Fibroblast of skin of back (primary cell): ENCODE results near the gene MCTP1.

Experiments
- DNase-seq: peaks from one replicate; pipeline ENCODE4 v3.0.0-alpha.2; 2013

MCTP1 gene

GRCh38 chr5:94941122-94941755 is 343.7 kb downstream of the MCTP1 start:
- no peak for DNase-seq

DNA sequence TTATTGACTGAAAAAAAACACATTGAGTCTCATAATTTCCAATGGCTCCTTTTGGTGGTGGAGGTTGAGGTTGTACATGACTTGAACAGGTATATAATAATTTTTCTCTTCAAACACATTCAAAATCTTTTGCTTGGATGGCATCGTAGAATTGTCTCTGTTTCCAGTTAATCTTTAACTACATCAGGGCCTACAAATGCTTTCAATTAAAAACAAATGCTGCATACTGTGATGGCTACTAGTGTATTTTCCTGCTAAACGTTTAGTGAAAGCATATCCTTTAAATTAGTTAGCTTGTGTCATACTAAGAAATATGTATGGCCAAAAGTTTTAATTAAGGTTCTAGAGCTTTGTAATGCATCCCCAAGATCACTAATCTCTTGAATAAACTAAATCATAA is 352.6 kb downstream of the MCTP1 start:
- no peak for DNase-seq

DNA sequence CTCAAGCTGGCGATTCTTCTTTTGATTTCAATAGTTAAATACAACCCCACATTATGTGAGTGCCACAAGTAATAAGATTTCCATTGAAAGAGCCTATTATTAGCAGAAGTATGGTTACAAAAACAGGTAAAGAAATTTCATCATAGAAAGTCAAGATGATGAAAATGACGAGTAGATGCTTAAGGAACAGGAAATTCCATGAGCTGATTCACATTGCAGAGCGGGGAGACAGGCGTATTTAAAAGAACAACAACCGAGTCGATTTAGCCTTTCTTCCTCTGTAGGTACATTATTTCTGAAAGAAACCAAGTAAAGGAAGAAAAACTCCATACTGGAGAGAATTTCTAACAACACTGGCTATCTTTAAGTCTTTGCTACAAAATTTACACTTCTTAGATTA is 356.0 kb downstream of the MCTP1 start:
- peak; percentile 6 for DNase-seq

GRCh38 chr5:94920570-94920969 is 364.3 kb downstream of the MCTP1 start:
- no peak for DNase-seq

GRCh38 chr5:94916619-94917018 is 368.3 kb downstream of the MCTP1 start:
- DNase-seq: no peak

DNA sequence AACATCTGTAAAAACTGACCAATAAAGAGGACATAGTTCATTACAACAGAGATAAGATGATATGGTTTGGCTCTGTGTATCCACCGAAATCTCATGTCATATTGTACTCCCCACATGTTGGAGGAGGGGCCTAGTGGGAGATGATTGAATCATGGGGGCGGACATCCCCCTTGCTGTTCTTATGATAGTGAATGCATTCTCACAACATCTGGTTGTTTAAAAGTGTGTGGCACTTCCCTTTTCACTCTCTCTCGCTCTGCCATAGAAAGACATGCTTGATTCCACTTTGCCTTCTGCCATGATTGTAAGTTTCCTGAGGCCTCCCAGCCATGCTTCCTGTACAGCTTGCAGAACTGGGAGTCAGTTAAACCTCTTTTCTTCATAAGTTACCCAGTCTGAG is 373.6 kb downstream of the MCTP1 start:
- no peak for DNase-seq

- DNase-seq: no peak
Measured at GRCh38 chr5:94910721-94911120, 374.2 kb downstream of the MCTP1 start.

DNA sequence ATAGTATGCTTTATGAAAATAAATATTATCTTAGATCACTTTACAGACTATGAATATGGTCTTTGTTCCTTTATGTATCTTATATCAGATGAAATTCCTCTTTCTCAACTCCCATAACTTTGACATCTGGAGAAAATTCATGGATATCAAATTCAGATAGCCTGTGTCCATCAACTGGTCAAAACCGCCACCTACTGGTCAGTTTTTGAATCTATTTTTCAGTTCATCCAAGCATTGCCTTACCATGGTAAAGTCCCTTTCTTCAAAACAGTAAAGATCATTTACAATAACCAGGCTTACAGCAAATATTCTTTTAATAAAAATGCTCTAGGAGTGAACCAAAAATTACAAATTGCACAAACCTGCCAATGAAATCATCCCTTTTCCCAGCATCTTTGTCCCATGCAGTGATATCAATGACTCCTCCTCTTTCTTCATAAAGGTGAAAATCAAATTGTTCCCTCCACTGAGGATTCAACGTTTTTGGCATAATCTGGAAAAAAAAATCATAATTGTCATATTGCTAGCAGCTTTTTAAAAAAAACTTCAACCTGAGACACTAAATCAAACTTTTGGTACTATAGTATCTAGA is 375.9 kb downstream of the MCTP1 start:
- peak; percentile 41 for DNase-seq

DNA sequence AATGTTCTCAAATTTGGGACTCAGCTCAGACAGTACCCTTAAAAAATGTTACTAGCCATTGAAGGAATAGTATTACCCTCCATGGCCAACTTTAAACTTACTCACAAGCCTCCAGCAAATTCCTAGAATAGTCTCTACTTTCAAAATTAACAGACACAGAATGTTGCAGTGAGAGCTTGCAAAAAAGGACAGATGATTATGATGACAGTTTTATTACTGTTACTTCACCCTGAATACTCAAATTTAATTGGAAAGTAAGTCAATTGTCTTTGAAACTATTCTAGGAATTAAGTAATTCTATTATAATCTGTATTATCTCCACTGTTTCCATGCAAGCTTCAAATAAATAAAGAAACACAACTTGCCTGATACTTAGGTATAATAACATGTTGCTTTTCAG is 378.1 kb downstream of the MCTP1 start:
- no peak for DNase-seq

DNA sequence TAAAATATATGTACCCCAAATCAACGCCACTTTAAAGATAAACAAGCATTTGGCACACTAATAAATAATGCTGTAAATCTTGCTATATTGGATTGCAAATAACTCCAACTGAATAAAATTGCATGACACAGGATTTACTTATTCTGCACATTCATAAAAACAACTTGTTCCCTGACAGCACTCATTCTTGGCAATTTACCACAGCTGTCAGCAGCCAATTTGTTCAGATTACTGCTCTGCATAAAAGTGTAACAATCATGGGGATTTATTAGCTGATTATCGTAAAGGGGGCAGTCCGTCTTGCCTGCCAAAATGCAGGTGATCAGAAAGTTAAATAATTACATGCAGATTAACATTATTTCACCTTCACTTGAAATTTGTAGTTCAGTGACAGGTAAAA is 381.2 kb downstream of the MCTP1 start:
- DNase-seq: no peak

DNA sequence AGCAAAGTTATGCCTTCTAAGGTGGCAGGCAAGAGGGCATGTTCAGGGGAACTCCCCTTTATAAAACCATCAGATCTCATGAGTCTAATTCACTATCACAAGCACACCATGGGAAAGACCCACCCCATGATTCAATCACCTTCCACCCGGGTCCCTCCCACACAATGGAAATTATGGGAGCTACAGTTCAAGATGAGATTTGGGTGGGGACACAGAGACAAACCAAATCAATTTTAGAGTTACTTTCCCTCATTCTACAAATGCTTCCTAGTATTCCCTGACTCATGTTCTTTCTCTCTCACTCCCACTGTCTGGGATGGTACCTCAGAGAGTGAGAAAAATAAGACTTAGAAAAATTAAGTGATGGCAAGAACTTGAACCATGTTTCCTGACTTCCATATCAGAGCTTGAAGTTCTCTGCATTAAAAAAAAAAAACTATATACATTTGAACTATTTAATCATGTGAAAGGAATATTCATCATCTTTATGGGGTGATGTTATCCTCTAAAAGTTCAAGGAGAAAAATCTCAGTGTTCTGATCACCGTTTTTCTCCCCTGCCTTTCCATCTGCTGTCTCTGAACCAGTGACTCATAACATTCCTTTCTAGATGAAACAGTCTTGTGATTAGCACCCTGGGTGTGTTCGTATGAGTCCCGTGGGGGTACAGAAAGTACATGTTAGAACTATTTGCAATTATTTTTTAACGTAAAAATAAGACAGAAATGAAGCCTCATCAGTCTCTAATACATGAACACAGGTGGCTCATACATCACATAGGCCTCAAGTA is 383.5 kb downstream of the MCTP1 start:
- DNase-seq: peak; percentile 69

DNA sequence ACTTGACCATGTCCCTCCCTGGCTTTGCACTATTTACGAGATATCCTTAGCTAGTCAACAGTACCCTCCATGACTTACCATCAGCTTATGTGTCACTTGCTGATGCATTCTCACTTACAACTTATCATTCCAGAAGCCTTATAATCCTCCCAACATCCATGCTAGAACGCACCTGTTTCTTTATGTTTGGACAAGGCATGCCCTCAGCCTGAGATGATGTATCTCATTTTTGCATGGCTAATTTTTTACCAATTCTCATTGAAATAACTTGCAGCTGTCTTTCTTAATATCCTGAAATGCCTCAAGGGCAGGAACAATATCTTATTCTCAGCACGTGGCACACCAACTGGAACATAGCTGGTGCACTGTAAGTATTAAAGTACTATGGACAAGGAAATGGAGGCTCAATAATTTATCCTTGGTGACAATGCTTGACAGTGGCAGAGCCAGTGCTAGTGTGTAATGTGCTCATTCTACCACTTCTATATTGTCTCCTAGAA is 384.8 kb downstream of the MCTP1 start:
- no peak for DNase-seq

DNA sequence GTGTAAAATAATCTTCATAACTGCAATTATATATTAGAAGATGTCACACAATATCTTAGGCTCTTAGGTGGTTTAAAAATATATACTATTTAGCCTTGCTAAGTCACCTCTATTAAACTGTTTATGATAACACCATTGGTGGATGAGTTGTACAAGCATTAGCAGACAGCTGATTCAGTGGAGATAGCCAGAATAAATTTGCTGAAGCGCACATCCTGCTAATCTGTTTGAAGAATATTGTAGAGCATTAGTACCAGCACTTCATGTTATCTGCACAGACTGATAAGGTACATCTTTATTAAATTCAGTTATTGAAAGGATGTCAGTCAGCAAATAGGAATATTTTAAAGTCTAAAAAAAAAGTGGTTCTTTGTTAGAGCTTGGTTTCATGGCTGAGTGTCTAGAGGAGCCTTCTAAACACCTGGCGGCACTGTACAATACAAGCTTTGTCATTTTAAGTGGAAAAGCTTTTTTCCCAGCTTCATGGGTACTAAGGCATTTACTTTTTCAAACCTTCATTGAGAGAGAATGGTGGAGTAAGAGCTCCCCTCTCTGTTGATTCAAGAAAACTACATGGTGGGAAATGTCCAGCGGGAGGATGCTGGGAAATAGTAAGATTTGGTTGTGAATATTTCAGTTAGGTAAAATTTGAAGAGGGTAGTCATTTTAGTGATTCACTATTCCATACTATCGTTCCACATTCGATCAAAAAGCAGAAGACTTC is 391.3 kb downstream of the MCTP1 start:
- peak; percentile 6 for DNase-seq

DNA sequence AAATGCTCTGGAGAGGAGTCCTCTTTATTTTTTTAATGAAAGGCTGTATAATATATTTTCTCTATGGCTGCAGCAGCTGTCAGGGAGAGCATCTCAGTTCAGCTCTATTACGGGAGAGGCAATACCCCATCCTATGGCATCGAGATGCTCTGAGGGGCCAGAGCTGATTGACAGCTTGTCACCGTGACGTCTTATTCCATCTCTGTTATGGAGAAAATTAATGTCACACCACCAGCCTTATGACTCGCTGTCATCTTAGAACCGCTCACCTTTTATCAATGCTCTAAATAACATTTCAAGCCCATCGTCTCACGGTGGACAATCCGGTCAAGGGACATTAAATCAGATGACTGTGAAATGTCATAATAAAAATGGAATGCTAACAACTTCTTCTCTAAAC is 392.9 kb downstream of the MCTP1 start:
- no peak for DNase-seq

GRCh38 chr5:94891565-94891964 is 393.3 kb downstream of the MCTP1 start:
- DNase-seq: no peak

- DNase-seq: no peak
Measured at GRCh38 chr5:94890907-94891306, 394.0 kb downstream of the MCTP1 start.

GRCh38 chr5:94888674-94889073 is 396.2 kb downstream of the MCTP1 start:
- no peak for DNase-seq

- no peak for DNase-seq
Measured at GRCh38 chr5:94885931-94886330, 399.0 kb downstream of the MCTP1 start.

- DNase-seq: peak; percentile 16
Measured at GRCh38 chr5:94884311-94884710, 400.6 kb downstream of the MCTP1 start.

DNA sequence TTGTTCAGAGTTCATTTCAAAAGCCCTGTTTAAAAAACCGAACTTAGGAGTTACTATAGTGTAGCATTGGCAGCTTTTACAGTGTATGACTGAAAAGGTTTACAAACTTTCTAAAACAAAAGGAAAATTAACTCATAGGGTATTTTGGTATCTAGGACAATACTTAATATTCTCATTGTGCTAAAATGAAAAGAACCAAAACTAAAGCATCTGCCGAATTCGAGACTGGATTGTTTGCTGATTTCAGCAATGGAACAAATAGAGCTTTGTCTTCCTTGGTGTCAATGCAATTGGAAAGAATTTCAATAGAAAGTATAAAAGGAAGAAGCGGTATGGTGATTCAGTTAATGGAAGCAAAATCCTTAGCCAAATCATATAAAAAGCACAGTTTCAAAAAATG is 412.4 kb downstream of the MCTP1 start:
- no peak for DNase-seq

DNA sequence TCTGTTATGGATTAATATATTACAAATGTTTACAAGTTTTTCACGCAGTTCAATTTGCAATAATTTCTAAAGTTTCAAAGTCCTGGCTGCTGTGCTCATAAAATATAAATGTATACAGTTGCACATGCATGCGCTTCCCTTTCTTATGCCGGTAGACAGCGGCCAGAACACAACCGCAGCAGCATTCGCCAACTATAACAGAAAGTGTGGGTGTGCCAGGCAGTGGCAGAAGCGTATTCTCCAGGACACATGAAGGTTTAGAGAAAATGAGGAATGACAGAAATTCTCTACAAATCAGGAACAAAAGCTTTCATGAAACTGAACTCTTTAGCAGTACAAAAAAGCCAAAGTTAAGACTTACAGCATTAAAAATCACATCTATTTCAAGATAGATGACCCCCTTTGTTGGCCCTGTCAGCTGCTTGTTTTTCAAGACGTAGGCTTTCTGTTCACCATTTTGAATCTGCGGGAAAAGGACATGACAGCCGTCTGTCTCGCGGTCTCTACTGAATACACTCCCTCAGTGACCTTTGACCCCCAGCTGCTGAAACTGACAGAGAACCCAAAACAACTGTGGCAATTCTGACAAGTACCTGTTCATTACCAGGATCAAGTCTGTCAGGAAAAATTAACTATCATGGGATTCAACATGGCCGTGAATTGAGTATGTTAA is 414.2 kb downstream of the MCTP1 start:
- no peak for DNase-seq

DNA sequence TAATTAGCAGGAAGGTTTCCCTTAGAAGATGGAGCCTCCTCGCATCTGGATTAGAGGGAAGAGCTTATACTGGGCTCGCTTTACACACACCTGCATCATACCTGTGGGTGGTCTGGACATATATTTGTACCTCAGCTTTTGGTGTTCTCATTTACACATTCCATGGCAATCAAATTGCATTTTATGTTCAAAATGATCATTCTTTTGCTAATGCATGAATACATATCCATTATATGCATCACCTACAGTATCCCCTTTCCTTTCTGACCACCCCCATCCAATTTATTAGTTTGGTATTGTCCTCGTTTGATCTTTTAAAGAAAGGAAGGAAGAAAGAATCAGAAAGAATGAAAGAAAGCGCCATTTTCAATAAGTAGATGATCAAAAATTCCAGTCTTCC is 415.0 kb downstream of the MCTP1 start:
- no peak for DNase-seq

- no peak for DNase-seq
Measured at GRCh38 chr5:94863951-94864350, 420.9 kb downstream of the MCTP1 start.
